ENCODE results near the gene OPCML. TPM values are rescaled to one million over a fixed set of nuclear protein-coding genes. Genes with fewer than 3 reads are reported as not detected.

Gene OPCML
- total RNA-seq, 1 donor from 2014 or later: 1.2 TPM

- Mint-ChIP-seq H3K4me3 (no peak overlapping the region), H3K27ac (ENCODE audit: unreplicated experiment) (no peak overlapping the region), H3K36me3 (ENCODE audit: low read depth) (no peaks in the 10 kb centered on the region), H3K27me3 (ENCODE audit: low read depth) (no peaks in the 10 kb centered on the region), H3K4me1 (peaks cover 9% of the 10 kb centered on the region), H3K9me3 (peaks cover under 1% of the 10 kb centered on the region)
- DNase-seq (ENCODE audit: low read depth, low spot score): no peak
- no peak for TF ChIP-seq CTCF (conservative IDR thresholded peaks at IDR 0.05)
Observed at GRCh38 chr11:132983641-132983978, 548.7 kb downstream of the OPCML start.

GRCh38 chr11:132982772-132983640, 549.3 kb downstream of the OPCML start:
- no peaks in the 10 kb centered on the region for H3K9me3 Mint-ChIP-seq
- H3K27me3 Mint-ChIP-seq (ENCODE audit: low read depth): no peaks in the 10 kb centered on the region
- DNase-seq (ENCODE audit: low read depth, low spot score): no peak

GRCh38 chr11:132981131-132981956, 551.0 kb downstream of the OPCML start:
- Mint-ChIP-seq H3K9me3 (no peaks in the 10 kb centered on the region), H3K27me3 (ENCODE audit: low read depth) (no peaks in the 10 kb centered on the region), H3K4me1 (peaks cover 4% of the 10 kb centered on the region), H3K36me3 (ENCODE audit: low read depth) (no peaks in the 10 kb centered on the region), H3K4me3 (no peak overlapping the region), H3K27ac (ENCODE audit: unreplicated experiment) (no peak overlapping the region)
- no peak for TF ChIP-seq CTCF (conservative IDR thresholded peaks at IDR 0.05)
- DNase-seq (ENCODE audit: low read depth, low spot score): no peak

More at GRCh38 chr11:132982772-132983640, 549.3 kb downstream of the OPCML start:
- no peaks in the 10 kb centered on the region for H3K36me3 Mint-ChIP-seq (ENCODE audit: low read depth)
- H3K4me3 Mint-ChIP-seq: no peak overlapping the region
- H3K4me1 Mint-ChIP-seq: peaks cover 4% of the 10 kb centered on the region
- no peak overlapping the region for H3K27ac Mint-ChIP-seq (ENCODE audit: unreplicated experiment)
- TF ChIP-seq CTCF (conservative IDR thresholded peaks at IDR 0.05): no peak

- peaks cover 4% of the 10 kb centered on the region for H3K4me1 Mint-ChIP-seq
- H3K27ac Mint-ChIP-seq (ENCODE audit: unreplicated experiment): no peak overlapping the region
- H3K9me3 Mint-ChIP-seq: no peaks in the 10 kb centered on the region
Observed at GRCh38 chr11:132980670-132981069, 551.6 kb downstream of the OPCML start.

GRCh38 chr11:132977746-132978145, 554.6 kb downstream of the OPCML start:
- no peak for TF ChIP-seq CTCF (conservative IDR thresholded peaks at IDR 0.05)
- Mint-ChIP-seq H3K9me3 (peaks cover 4% of the 10 kb centered on the region), H3K4me1 (peaks cover 15% of the 10 kb centered on the region), H3K27ac (ENCODE audit: unreplicated experiment) (no peak overlapping the region), H3K4me3 (no peak overlapping the region), H3K36me3 (ENCODE audit: low read depth) (no peaks in the 10 kb centered on the region), H3K27me3 (ENCODE audit: low read depth) (no peaks in the 10 kb centered on the region)
- DNase-seq (ENCODE audit: low read depth, low spot score): no peak

More at GRCh38 chr11:132980670-132981069, 551.6 kb downstream of the OPCML start:
- Mint-ChIP-seq H3K36me3 (ENCODE audit: low read depth) (no peaks in the 10 kb centered on the region), H3K27me3 (ENCODE audit: low read depth) (no peaks in the 10 kb centered on the region), H3K4me3 (no peak overlapping the region)
- no peak for DNase-seq (ENCODE audit: low read depth, low spot score)
- no peak for TF ChIP-seq CTCF (conservative IDR thresholded peaks at IDR 0.05)

All from neural crest cell (in vitro differentiated cells).